GM18526 (cell line): ENCODE results near the gene SLC41A2.

ENCODE experiments used
- POLR2A ChIP-seq: IDR thresholded peaks from 3 replicates; pipeline ENCODE4 v1.6.1; 2011; ENCODE audit not compliant: insufficient read length; ENCODE audit errors: extremely low read depth

Gene SLC41A2

GRCh38 chr12:104951759-104952509, 6.2 kb downstream of the SLC41A2 start:
- TF ChIP-seq POLR2A = no peak

GRCh38 chr12:104944252-104944651, 13.8 kb downstream of the SLC41A2 start:
- no peak for TF ChIP-seq POLR2A

DNA sequence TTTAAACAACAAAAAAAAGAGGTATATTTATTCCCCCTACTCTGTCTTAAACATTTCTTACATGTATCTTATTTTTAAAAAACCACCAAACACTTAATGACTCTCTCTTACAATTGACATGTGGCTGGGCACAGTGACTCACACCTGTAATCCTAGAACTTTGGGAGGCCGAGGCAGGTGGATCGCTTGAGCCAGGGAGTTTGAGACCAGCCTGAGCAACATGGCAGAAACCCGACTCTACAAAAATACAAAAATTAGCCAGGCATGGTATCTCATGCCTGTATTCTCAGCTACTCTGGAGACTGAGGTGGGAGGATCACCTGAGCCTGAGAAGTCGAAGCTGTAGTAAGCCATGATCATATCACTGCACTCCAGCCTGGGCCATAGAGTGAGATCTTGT, 16.0 kb downstream of the SLC41A2 start:
- no peak for TF ChIP-seq POLR2A

DNA sequence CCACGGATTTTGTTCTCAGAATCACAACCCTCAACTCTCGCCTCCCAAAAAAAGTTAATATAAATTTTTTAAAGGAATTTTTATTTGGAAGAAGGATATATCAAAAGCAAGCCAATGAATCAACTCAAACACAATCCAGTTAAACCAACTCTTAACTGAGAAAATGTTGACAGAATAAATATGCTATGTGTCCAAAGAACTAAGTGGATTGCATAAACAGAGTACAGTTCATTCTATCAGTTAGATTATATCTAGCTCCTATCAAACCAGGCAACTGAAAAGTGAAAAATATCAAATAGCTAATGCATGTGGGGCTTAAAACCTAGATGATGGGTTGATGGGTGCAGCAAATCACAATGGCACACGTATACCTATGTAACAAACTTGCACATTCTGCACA, 16.6 kb downstream of the SLC41A2 start:
- no peak for TF ChIP-seq POLR2A

DNA sequence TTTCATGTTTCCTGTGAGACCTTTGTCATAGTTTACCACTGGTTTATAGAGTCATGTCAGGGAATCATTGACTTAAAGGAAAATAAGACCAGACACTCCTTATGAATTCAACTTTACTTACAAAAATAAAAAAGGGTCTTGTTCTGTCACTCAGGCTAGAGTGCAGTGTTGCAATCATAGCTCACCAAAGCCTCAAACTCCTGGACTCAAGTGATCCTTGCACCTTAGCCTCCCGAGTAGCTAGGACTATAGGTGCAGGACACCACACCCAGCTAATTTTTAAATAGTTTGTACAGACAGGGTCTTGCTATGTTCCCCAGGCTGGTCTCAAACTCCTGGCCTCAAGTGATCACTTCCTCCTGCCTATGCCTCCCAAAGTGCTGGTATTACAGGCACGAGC, 19.0 kb downstream of the SLC41A2 start:
- TF ChIP-seq POLR2A = no peak

GRCh38 chr12:104938371-104938770, 19.7 kb downstream of the SLC41A2 start:
- TF ChIP-seq POLR2A = no peak

DNA sequence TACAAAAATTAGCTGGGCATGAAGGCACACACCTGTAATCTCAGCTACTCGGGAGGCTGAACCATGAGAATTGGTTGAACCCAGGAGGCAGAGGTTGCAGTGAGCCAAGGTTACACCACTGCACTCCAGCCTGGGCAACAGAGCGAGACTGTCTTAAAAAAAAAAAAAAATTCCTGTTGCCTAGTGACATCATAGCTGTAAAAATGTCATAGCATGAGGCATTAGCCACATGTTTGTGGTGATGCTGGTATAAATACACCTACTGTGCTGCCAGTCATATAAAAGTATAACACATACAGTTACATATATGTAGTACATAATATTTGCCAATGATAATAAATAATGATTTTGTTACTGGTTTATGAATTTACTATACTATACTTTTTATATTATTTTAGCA, 22.2 kb downstream of the SLC41A2 start:
- no peak for TF ChIP-seq POLR2A

DNA sequence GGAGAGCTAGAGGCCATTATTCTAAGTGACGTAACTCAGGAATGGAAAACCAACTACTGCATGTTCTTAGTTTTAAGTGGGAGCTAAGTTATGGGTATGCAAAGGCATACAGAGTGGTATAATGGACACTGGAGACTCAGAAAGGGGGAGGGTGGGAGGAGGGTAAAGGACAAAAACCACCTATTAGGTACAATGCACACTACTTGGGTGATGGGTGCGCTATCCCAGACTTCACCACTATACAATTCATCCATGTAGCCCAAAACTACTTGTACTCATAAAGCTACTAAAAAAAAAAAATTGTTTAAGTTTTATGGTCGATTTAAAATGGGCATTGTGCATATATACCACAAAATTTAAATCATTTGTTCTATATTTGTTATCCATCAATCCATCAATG, 24.3 kb downstream of the SLC41A2 start:
- no peak for TF ChIP-seq POLR2A

DNA sequence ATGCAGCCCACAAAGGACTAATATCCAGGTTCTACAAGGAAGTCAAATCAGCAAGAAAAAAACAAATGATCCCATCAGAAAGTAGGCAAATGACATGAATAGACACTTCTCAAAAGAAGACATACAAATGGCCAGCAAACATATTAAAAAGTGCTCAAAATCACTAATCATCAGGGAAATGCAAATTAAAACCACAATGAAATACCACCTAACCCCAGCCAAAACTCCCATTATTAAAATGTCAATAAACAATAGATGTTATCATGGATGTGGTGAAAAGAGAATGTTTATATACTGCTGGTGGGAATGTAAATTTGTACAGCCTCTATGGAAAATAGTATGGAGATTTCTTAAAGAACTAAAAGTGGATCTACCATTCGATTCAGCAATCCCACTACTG, 25.0 kb downstream of the SLC41A2 start:
- TF ChIP-seq POLR2A = no peak

GRCh38 chr12:104930388-104931326, 27.4 kb downstream of the SLC41A2 start:
- no peak for TF ChIP-seq POLR2A

DNA sequence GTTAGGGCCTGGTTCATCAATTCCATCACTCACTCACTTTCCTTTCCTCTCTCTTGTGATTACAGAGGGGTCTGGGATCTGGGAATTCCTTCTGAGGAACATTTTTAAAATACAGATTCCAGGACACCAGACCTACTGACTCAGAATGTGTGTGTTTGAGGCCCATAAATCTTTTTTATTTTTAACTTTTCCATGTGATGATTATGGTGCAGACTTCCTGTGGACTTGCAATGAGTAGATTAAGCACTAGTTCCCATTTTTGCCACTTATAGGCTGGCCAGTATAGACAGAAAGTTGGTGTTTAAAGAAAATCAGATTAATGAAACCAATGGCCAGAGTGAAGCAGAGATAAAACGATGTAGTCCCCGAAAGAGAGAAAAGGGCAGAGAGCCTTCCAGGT, 28.1 kb downstream of the SLC41A2 start:
- no peak for TF ChIP-seq POLR2A

DNA sequence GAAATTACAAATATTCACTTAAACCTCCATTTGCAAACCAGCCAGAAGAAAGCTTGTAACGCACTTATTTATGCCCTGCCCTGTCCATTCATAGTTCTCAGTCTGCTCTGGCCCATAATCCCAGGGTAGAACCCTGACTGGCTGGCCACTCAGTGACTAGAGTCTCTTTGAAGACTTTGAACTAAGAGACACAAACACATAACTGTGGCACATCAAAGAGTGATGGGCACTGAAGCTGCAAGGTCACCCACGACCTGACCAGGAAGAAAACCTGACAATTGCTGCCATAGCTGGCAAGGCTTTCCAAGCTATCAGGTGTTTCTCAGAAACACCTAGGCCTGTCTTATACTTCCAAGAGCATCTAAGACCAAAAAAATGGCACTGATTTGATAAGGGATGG, 28.7 kb downstream of the SLC41A2 start:
- no peak for TF ChIP-seq POLR2A

DNA sequence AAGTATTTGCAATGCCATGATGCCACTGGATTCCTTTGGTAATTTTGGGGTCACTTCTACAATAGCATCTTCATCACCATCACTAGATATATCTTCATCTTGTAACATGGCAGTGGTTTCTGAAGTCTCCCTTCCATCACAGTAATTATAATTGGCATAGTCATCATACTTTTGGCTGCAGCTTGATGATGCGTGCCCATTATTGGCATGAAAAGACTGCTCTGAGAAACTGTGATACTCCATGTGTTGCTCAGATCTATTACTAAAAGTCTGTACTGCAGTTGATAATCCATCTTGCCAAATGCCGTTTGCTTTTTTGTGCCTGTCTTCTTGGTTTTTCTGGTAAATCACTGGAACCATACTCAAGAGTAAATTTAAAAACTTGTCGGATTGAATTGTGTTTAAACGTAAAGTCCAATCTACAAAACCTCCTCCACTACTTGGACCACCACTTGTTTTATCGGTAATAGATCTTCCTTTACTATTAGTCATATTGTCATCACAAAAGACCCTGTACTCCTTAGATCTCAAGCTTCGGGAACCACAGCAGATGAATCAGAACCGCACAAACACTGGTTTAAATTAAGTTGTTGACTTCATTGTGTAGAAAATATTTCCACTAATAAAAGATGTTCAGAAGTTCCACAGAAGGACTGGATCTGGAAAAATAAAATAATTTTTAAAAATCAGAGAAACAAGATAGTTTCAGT, 29.9 kb downstream of the SLC41A2 start:
- TF ChIP-seq POLR2A = no peak

DNA sequence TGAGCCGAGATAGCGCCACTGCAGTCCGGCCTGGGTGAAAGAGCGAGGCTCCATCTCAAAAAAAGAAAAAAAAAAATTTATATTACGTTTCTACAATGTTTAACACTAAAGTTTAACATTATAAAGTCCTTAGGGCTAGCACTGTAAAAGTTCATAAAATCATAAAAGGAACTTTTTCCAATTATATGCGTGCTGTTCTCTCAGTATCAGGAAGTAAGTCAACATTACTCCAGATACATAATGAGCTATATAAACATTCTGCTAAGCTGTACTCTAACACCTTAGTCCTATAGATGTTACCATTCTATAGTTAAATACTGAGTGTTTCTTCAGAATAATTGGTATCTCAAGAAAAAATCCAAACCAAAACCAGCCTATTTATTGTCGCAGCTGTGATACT, 32.6 kb downstream of the SLC41A2 start:
- no peak for TF ChIP-seq POLR2A

DNA sequence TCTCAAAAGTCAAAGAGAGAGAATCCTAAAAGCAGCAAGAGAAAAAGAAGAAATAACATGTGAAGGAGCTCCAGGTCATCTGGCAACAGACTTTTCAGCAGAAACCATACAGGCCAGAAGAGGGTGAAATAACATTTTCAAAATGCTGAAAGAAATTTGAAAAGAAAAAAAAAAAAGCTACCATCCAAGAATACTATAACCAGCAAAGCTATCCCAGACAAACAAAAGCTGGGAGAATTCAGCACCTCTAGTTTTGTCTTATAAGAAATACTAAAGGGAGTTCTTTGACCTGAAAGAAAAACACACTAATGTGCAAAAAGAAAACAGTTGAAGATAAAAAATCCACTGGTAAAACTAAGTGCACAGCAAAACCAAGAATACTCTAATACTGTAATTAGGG, 36.8 kb downstream of the SLC41A2 start:
- no peak for TF ChIP-seq POLR2A

DNA sequence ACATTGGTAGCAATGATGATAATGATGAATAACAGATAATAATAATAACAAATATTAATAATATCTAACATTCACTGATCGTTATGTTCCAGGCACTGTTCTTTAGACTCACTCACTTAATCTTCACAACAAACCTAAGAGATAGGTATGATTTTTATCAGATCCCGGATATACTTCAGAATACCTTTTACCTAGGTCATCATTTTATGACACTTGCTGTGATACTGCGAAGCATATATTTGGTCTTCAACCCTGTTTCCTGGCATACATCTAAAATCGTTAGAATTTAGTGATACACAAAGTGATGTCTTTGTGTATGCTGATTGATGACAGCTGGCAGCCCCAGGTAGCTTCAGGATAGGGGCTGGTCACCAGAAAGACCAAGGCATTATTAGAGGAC, 46.1 kb downstream of the SLC41A2 start:
- no peak for TF ChIP-seq POLR2A
